Putamen (tissue), 1 donor: Measurements from ENCODE around the gene MOV10L1.

Source experiments
- DNase-seq: peaks from one replicate; pipeline ENCODE4 v3.0.0-alpha.2; 2016; ENCODE audit warnings: low spot score

Gene MOV10L1

GRCh38 chr22:50089682-50090411 is at the start of gene MOV10L1:
TSS of gene MOV10L1 (plus strand) at chr22:50090006. CDS start at chr22:50090089, 83 bp downstream.
- no peak for DNase-seq

- DNase-seq = no peak
Observed at GRCh38 chr22:50040717-50041116, 49.1 kb upstream of the MOV10L1 start.

- DNase-seq = no peak
Observed at GRCh38 chr22:50041361-50042065, 48.3 kb upstream of the MOV10L1 start.

- no peak for DNase-seq
Observed at GRCh38 chr22:50044485-50045118, 45.2 kb upstream of the MOV10L1 start.

GRCh38 chr22:50045211-50046018 is 44.4 kb upstream of the MOV10L1 start:
- DNase-seq = no peak

- DNase-seq = no peak
Observed at GRCh38 chr22:50046019-50046415, 43.8 kb upstream of the MOV10L1 start.

GRCh38 chr22:50046481-50047245 is 43.1 kb upstream of the MOV10L1 start:
- DNase-seq = no peak

GRCh38 chr22:50047346-50047745 is 42.5 kb upstream of the MOV10L1 start:
- no peak for DNase-seq

GRCh38 chr22:50048061-50048765 is 41.6 kb upstream of the MOV10L1 start:
- no peak for DNase-seq

- no peak for DNase-seq
Observed at GRCh38 chr22:50048836-50049235, 41.0 kb upstream of the MOV10L1 start.

GRCh38 chr22:50049299-50050195 is 40.3 kb upstream of the MOV10L1 start:
- no peak for DNase-seq

GRCh38 chr22:50051930-50052329 is 37.9 kb upstream of the MOV10L1 start:
- DNase-seq = no peak

GRCh38 chr22:50053861-50054260 is 35.9 kb upstream of the MOV10L1 start:
- DNase-seq = no peak

GRCh38 chr22:50056214-50056972 is 33.4 kb upstream of the MOV10L1 start:
- no peak for DNase-seq

- DNase-seq = no peak
Observed at GRCh38 chr22:50057278-50058060, 32.3 kb upstream of the MOV10L1 start.

- DNase-seq = no peak
Observed at GRCh38 chr22:50058061-50058905, 31.5 kb upstream of the MOV10L1 start, which contains the start of gene TTLL8. TSS of gene TTLL8 (minus strand) at chr22:50058298.
